Ovary (tissue), 9 donors: Measurements from ENCODE around the gene NKAIN2. TPM values are rescaled to one million over a fixed set of nuclear protein-coding genes. Genes with fewer than 3 reads are reported as not detected.

Experiments
- DNase-seq, 5 donors: peaks; one replicate each; pipeline ENCODE4 v3.0.0-alpha.2; 2019 to 2020
- H3K27ac ChIP-seq, 2 donors: fragments of 200-600 bp; one replicate each; pipeline versions ENCODE4 v1.5.1 to v1.8.0; 2019 to 2022
- H3K27me3 ChIP-seq: fragments of 200-600 bp; one replicate; pipeline ENCODE4 v1.8.0; 2022
- H3K36me3 ChIP-seq: fragments of 200-600 bp; sonication (generic); one replicate; pipeline ENCODE4 v1.5.1; 2019
- H3K4me1 ChIP-seq: one replicate; pipeline ENCODE4 v1.8.1; 2013; ENCODE audit warnings: mild to moderate bottlenecking, moderate library complexity; ENCODE audit not compliant: insufficient read depth
- H3K4me3 ChIP-seq: fragments of 200-600 bp; sonication (generic); one replicate; pipeline ENCODE4 v1.5.1; 2017
- H3K9me3 ChIP-seq, 2 donors: fragments of 200-600 bp in 1 of 2; sonication (generic) in 1 of 2; one replicate each; pipeline versions ENCODE4 v1.5.1 to v1.8.1; 2013 to 2019; ENCODE audit warnings: mild to moderate bottlenecking in 1 of 2, moderate library complexity in 1 of 2
- EP300 ChIP-seq: sonication (generic); formaldehyde crosslinking; IDR thresholded peaks from one replicate; pipeline ENCODE4 v1.6.1; 2017; ENCODE audit warnings: antibody characterized with exemption
- POLR2A ChIP-seq: fragments of 450-650 bp; IDR thresholded peaks from one replicate; pipeline ENCODE4 v1.6.1; 2017; ENCODE audit warnings: antibody characterized with exemption, mild to moderate bottlenecking, moderate library complexity
- WGBS, 3 donors: extraction: QIAGEN DNeasy Blood & Tissue Kit in 1 of 3; methylation state at CpG; one replicate each; pipeline versions ENCODE4 v1.1.5 to v1.1.7; 2013 to 2017; 5-methylcytosine and 5-hydroxymethylcytosine counted together
- intact Hi-C, 4 donors: fragments of 100-400 bp; cut with DNase I; formaldehyde crosslinking; loops; one replicate each; pipeline versions ENCODE4 v1.11.0 to v1.15.1; 2022 to 2023
- polyA plus RNA-seq, 2 donors: library from polyadenylated mRNA; stranded (reverse); fragments of 200-250 nt in 1 of 2; fragments of 350-450 nt in 1 of 2; fragmentation: Illumina TruSeq in 1 of 2; extraction: RNeasy Lipid Tissue Mini Kit (QIAGEN cat#74804) in 1 of 2; gene quantifications; one replicate each; pipeline ENCODE4 v1.2.3, GENCODE V29; 2013 to 2014
- total RNA-seq, 7 donors: library from RNA; depleted of rRNA in 2 of 7; stranded (reverse); fragments of >200 nt in 2 of 7; fragmentation: NEBNext Ultra II Directional in 3 of 7; extraction: Animal tissue kit (Norgen Biotek cat#: 25700) in 3 of 7; gene quantifications; one replicate each; pipeline versions ENCODE4 v1.1.0 to v1.2.4, GENCODE V29; 2016 to 2023
- TF ChIP-seq, protein P1 (sequence below), 3 donors: fragments of 450-650 bp in 2 of 3; fragments of 200-600 bp in 1 of 3; IDR thresholded peaks; one replicate each; pipeline versions ENCODE4 v1.5.1 to v1.8.0; 2016 to 2022; ENCODE audit warnings: antibody characterized with exemption in 3 of 3, mild to moderate bottlenecking in 1 of 3
- donor health status: DM: no; HTN: no; CAD: no; lungs with moderate emphysema.
- donor health status: DM: no; HTN: no; CAD: no.
- donor health status: Bipolar disorder and iron deficiency.
- donor health status: DM: yes; HTN: yes; CAD: no.
- donor health status: DM: no; HTN: no; CAD: no.
- donor health status: DM: yes; HTN: yes; CAD: no.

The NKAIN2 gene
- total and polyA plus RNA-seq, 9 donors: 0.13 to 1.0 (median 0.40) TPM; not detected in 4

GRCh38 chr6:124660185-124660584 lies 856.5 kb downstream of the NKAIN2 start:
- Histone ChIP-seq H3K4me3 (no peak overlapping the region), H3K27me3 (no peaks in the 10 kb centered on the region), H3K4me1 (no peaks in the 10 kb centered on the region), H3K36me3 (no peaks in the 10 kb centered on the region), H3K27ac (no peak overlapping the region), H3K9me3 (no peaks in the 10 kb centered on the region)
- no peak for DNase-seq
- WGBS, 3 donors: 38 to 79% (median 59%) methylated on average over 2 of the region's 2 CpGs
- no peak for TF ChIP-seq EP300
- TF ChIP-seq, protein P1, sequence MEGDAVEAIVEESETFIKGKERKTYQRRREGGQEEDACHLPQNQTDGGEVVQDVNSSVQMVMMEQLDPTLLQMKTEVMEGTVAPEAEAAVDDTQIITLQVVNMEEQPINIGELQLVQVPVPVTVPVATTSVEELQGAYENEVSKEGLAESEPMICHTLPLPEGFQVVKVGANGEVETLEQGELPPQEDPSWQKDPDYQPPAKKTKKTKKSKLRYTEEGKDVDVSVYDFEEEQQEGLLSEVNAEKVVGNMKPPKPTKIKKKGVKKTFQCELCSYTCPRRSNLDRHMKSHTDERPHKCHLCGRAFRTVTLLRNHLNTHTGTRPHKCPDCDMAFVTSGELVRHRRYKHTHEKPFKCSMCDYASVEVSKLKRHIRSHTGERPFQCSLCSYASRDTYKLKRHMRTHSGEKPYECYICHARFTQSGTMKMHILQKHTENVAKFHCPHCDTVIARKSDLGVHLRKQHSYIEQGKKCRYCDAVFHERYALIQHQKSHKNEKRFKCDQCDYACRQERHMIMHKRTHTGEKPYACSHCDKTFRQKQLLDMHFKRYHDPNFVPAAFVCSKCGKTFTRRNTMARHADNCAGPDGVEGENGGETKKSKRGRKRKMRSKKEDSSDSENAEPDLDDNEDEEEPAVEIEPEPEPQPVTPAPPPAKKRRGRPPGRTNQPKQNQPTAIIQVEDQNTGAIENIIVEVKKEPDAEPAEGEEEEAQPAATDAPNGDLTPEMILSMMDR (IDR thresholded peaks at IDR 0.05): no peak
- TF ChIP-seq POLR2A: no peak
- intact Hi-C loops: no loop called here

- Histone ChIP-seq H3K4me3 (no peak overlapping the region), H3K9me3 (no peaks in the 10 kb centered on the region)
- TF ChIP-seq, protein P1 (IDR thresholded peaks at IDR 0.05): no peak
- TF ChIP-seq POLR2A: no peak
- no peak for TF ChIP-seq EP300
Measured at GRCh38 chr6:124661097-124661661, 857.5 kb downstream of the NKAIN2 start.

GRCh38 chr6:124668028-124668427 lies 864.4 kb downstream of the NKAIN2 start:
- Histone ChIP-seq H3K9me3 (no peaks in the 10 kb centered on the region), H3K27ac (no peak overlapping the region), H3K27me3 (no peaks in the 10 kb centered on the region), H3K4me1 (no peaks in the 10 kb centered on the region), H3K36me3 (no peaks in the 10 kb centered on the region), H3K4me3 (no peak overlapping the region)
- WGBS, 3 donors: 63 to 77% (median 69%) methylated on average over 5 of the region's 5 CpGs
- intact Hi-C loops: no loop called here
- DNase-seq: no peak
- TF ChIP-seq EP300: no peak
- TF ChIP-seq POLR2A: no peak
- TF ChIP-seq, protein P1 (IDR thresholded peaks at IDR 0.05): no peak

More at GRCh38 chr6:124661097-124661661, 857.5 kb downstream of the NKAIN2 start:
- H3K4me1 ChIP-seq: no peaks in the 10 kb centered on the region
- no peaks in the 10 kb centered on the region for H3K27me3 ChIP-seq
- no peak overlapping the region for H3K27ac ChIP-seq
- DNase-seq: no peak
- 29 to 42% (median 33%) methylated on average over 5 of the region's 5 CpGs for WGBS, 3 donors
- no peaks in the 10 kb centered on the region for H3K36me3 ChIP-seq
- intact Hi-C loops: no loop called here

DNA sequence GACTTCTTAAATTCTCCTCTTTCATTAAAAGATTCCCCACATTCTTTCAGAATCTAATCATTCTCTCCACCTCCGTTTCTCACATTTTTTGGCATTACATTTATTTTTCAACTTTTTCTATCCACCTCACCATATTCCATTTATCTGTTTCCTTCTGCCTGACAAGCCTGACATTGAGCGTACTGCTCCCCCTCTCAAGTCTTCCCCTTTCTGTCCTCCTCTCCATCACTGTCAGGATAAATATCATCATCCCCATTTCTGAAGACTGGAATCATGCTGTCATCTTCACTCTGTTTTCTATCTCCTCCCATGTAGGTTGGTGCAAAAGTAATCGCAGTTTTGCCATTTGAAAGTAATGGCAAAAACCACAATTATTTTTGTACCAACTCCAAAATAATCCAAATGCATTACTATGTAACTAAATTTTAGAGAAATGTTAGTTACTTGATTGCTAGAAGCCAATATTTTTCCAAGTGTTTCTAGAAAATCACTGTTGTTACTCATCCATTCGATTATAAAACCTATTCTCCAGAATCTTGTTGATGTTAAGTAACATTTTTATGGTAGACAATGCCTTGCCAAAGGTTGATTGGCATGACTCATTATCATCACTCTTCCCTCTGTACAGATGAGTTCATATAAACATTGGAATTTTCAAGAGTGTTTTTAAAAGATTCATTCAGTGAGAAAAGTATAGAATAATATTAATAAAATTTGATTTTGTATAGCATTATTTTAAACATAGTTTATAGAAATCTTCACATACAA lies 866.2 kb downstream of the NKAIN2 start:
- no peak for TF ChIP-seq POLR2A
- TF ChIP-seq EP300: no peak
- TF ChIP-seq, protein P1 (IDR thresholded peaks at IDR 0.05): no peak
- 65 to 70% (median 67%) methylated on average over 4 of the region's 4 CpGs for WGBS, 3 donors

More for the DNA sequence above, 866.2 kb downstream of the NKAIN2 start:
- intact Hi-C loops: no loop called here
- no peaks in the 10 kb centered on the region for H3K9me3 ChIP-seq
- H3K4me3 ChIP-seq: no peak overlapping the region
- no peak for DNase-seq
- no peak overlapping the region for H3K27ac ChIP-seq
- H3K4me1 ChIP-seq: no peaks in the 10 kb centered on the region
- H3K36me3 ChIP-seq: no peaks in the 10 kb centered on the region
- H3K27me3 ChIP-seq: no peaks in the 10 kb centered on the region
